Mesothelial cell of epicardium (in vitro differentiated cells): Measurements from ENCODE around the gene TBXAS1. TPM values are rescaled to one million over a fixed set of nuclear protein-coding genes. Genes with fewer than 3 reads are reported as not detected.

Source experiments
- DNase-seq, 2 experiments: peaks; one replicate each; pipeline ENCODE4 v3.0.0; 2021; ENCODE audit warnings: low spot score in 2 of 2; ENCODE audit not compliant: unreplicated experiment in 2 of 2
- H3K27ac Mint-ChIP-seq: 2 replicates; pipeline ENCODE4 v1.8.0; 2021; ENCODE audit warnings: mixed read lengths
- H3K27me3 Mint-ChIP-seq: 2 replicates; pipeline ENCODE4 v1.8.0; 2021; ENCODE audit warnings: low read depth, mixed read lengths
- H3K36me3 Mint-ChIP-seq: 2 replicates; pipeline ENCODE4 v1.8.0; 2021; ENCODE audit warnings: mixed read lengths
- H3K4me1 Mint-ChIP-seq: 2 replicates; pipeline ENCODE4 v1.8.0; 2021; ENCODE audit warnings: mixed read lengths
- H3K4me3 Mint-ChIP-seq: 2 replicates; pipeline ENCODE4 v1.8.0; 2021; ENCODE audit warnings: mild to moderate bottlenecking, moderate library complexity, mixed read lengths
- H3K9me3 Mint-ChIP-seq: 2 replicates; pipeline ENCODE4 v1.8.0; 2021; ENCODE audit warnings: mixed read lengths
- total RNA-seq: library from RNA; stranded (reverse); gene quantifications from 3 replicates; pipeline ENCODE4 v1.2.1, GENCODE V29; 2021
- TF ChIP-seq, protein P1 (sequence below): fragments of 200-600 bp; sonication (generic); IDR thresholded peaks from one replicate; pipeline ENCODE4 v1.5.0; 2021; ENCODE audit warnings: antibody characterized with exemption; ENCODE audit not compliant: unreplicated experiment

TBXAS1 gene
- total RNA-seq, 1 donor from 2014 or later, result 3.1 TPM

DNA sequence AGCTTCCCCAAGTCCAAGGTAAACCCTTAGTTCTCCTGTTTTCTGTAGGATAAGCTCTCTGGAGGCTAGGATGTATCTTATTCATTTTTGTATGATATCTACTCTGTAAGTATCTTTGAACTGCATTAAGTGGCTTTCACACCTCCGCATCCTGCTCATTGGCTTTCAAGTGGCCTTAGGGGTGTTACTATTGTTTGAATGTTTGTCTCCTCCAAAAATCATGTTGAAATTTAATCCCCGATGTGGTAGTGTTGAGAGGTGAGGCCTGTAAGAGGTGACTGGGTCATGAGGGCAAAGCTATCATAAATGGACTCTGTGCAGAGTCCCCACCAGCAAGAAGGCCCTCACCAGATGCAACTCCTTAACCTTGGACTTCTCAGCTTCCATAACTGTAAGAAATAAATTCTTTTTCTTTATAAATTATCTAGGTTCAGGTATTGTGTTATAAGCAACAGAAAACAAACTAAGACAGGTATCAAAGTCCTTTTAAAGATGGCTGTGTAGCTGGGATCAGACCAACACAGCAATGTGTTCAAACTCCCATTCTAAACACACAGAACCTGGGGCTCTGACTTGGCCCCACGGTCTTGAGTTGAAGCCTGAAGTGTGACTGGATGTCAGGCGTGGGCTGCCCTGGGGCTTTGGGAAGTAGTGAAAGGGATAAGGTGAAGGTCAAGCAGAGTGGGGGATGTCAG lies 25.9 kb downstream of the TBXAS1 start:
- DNase-seq, result no peak
- Mint-ChIP-seq H3K4me3 (no peak overlapping the region), H3K27me3 (no peaks in the 10 kb centered on the region), H3K36me3 (no peaks in the 10 kb centered on the region), H3K4me1 (no peaks in the 10 kb centered on the region), H3K9me3 (no peaks in the 10 kb centered on the region), H3K27ac (no peak overlapping the region)
- TF ChIP-seq, protein P1, sequence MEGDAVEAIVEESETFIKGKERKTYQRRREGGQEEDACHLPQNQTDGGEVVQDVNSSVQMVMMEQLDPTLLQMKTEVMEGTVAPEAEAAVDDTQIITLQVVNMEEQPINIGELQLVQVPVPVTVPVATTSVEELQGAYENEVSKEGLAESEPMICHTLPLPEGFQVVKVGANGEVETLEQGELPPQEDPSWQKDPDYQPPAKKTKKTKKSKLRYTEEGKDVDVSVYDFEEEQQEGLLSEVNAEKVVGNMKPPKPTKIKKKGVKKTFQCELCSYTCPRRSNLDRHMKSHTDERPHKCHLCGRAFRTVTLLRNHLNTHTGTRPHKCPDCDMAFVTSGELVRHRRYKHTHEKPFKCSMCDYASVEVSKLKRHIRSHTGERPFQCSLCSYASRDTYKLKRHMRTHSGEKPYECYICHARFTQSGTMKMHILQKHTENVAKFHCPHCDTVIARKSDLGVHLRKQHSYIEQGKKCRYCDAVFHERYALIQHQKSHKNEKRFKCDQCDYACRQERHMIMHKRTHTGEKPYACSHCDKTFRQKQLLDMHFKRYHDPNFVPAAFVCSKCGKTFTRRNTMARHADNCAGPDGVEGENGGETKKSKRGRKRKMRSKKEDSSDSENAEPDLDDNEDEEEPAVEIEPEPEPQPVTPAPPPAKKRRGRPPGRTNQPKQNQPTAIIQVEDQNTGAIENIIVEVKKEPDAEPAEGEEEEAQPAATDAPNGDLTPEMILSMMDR, result no peak

DNA sequence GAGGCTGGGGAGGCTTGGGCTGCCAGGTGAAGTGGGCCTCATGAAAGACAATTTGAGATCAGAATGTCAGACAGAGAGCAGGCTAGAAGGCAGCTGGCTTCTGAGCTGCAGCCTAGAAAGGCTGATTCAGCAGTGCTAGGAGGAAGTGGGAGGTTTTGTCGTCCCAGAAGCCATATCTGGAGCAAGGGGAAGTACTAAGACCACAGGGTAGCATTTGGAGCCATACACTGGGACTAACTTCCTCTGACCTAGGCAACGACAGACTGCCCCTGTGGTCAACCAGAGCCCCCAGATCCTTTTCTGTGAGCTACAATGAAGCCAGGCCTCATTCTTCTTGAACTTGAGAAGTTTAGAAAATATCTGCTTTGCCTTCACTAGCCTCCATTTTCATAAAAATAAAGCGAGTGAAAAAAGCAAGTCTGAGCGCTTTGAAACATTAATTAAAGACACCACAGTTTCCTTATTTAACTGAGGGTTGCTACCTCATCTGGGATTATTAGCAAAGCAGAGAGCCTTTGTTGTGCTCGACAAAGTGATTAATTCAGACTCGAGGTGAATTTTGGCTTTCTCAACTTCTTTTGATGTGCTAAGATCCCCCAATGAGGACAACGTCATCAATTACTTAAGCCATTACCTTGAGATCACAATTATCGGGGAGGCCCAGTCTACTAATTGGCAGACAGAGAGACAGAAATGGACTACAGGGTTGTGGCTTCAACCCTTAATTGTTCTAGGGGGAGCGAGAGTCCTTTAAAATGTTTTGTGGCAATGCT lies 26.6 kb downstream of the TBXAS1 start:
- Mint-ChIP-seq H3K27me3 (no peaks in the 10 kb centered on the region), H3K4me1 (no peaks in the 10 kb centered on the region), H3K27ac (no peak overlapping the region), H3K9me3 (no peaks in the 10 kb centered on the region), H3K4me3 (no peak overlapping the region), H3K36me3 (no peaks in the 10 kb centered on the region)
- TF ChIP-seq, protein P1, result no peak
- no peak for DNase-seq

DNA sequence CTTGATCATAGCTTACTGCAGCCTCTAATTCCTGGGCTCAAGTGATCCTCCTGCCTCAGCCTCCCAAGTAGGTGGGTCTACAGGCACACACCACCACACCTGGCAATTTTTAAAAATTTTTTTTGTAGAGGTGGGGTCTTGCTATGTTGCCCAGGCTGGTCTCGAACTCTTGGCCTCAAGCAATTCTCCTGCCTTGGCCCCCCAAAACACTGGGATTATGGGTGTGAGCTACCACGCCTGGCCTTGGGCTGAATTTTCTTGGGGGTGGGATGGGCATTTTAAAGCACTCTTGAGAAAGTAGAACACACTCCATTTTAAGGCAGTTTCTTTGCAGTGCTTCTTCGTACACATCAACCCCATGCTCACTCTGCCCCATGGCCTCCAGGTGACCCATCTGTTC lies 28.7 kb downstream of the TBXAS1 start:
- H3K4me1 Mint-ChIP-seq, result no peaks in the 10 kb centered on the region
- no peak overlapping the region for H3K27ac Mint-ChIP-seq
- H3K27me3 Mint-ChIP-seq, result peaks cover 5% of the 10 kb centered on the region
- H3K9me3 Mint-ChIP-seq, result no peaks in the 10 kb centered on the region
- no peaks in the 10 kb centered on the region for H3K36me3 Mint-ChIP-seq
- no peak for DNase-seq
- no peak overlapping the region for H3K4me3 Mint-ChIP-seq
- TF ChIP-seq, protein P1, result no peak

DNA sequence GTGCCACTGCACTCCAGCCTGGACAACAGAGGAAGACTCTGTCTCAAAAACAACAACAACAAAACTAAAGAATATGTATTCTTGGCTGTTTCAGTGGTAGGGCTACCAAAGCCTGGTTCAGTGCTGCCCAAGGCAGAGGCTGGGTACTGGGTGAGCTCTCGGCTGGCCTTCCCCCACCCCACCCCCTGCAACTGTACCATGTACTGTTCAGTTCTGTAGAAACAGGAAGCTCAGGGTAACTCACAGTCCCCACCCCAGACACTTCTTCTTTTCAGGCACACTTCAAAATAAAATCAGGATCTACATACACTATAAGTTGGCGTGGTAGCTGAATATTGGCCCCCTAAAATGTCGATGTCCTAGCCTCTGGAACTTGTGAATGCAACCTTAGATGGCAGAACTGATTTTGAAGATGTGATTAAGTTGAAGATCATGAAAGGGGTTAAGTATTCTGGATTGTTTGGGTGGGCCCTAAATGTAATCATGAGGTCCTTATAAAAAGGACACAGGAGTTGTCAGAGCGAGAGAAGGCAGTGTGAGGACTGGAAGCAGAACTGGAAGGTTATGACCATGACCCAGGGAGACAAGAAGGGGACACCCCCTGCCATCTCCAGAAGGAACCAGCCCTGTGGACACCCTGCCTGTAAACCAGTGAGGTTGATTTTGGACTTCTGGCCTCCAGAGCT lies 31.2 kb downstream of the TBXAS1 start:
- H3K4me1 Mint-ChIP-seq, result no peaks in the 10 kb centered on the region
- DNase-seq, result no peak
- TF ChIP-seq, protein P1, result no peak

DNA sequence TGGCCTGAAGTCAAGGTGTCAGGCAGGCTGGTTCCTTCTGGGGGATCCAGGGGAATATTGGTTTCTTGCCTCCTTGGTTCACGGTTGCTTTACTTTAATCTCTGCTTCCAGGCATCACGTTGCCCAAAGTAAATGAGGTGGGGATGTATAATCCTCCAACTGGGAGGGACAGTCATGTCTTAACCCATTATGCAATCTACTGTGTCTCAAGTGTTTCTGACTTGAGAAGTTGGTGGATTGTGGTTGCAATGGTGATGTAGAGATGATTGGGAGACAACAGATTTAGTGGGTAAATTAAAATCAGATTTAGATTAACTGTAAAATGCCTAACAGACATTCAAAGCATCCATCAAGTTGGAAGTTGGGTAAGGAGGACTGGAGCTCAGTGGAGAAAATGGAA lies 32.7 kb downstream of the TBXAS1 start:
- peaks cover 8% of the 10 kb centered on the region for H3K27me3 Mint-ChIP-seq
- H3K36me3 Mint-ChIP-seq, result no peaks in the 10 kb centered on the region
- no peak overlapping the region for H3K4me3 Mint-ChIP-seq
- H3K27ac Mint-ChIP-seq, result no peak overlapping the region
- H3K4me1 Mint-ChIP-seq, result no peaks in the 10 kb centered on the region
- no peak for DNase-seq
- peaks cover 18% of the 10 kb centered on the region for H3K9me3 Mint-ChIP-seq
- TF ChIP-seq, protein P1, result no peak

More for the DNA sequence above, 31.2 kb downstream of the TBXAS1 start:
- Mint-ChIP-seq H3K4me3 (no peak overlapping the region), H3K27me3 (peaks cover 8% of the 10 kb centered on the region), H3K9me3 (peaks cover 16% of the 10 kb centered on the region), H3K27ac (no peak overlapping the region), H3K36me3 (no peaks in the 10 kb centered on the region)
